Measurements from ENCODE around the gene IGF1R.

GRCh38 chr15:98678484-98678883 lies 30.1 kb downstream of the IGF1R start:
- TF ChIP-seq, protein P1, sequence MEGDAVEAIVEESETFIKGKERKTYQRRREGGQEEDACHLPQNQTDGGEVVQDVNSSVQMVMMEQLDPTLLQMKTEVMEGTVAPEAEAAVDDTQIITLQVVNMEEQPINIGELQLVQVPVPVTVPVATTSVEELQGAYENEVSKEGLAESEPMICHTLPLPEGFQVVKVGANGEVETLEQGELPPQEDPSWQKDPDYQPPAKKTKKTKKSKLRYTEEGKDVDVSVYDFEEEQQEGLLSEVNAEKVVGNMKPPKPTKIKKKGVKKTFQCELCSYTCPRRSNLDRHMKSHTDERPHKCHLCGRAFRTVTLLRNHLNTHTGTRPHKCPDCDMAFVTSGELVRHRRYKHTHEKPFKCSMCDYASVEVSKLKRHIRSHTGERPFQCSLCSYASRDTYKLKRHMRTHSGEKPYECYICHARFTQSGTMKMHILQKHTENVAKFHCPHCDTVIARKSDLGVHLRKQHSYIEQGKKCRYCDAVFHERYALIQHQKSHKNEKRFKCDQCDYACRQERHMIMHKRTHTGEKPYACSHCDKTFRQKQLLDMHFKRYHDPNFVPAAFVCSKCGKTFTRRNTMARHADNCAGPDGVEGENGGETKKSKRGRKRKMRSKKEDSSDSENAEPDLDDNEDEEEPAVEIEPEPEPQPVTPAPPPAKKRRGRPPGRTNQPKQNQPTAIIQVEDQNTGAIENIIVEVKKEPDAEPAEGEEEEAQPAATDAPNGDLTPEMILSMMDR (IDR thresholded peaks at IDR 0.05) = no peak
- TF ChIP-seq EP300 (IDR thresholded peaks at IDR 0.05) (no peak), POLR2A (IDR thresholded peaks at IDR 0.05) (no peak), POLR2AphosphoS5 (IDR thresholded peaks at IDR 0.05) (no peak)

Measured in suprapubic skin (tissue), 4 donors.